ENCODE results near the gene PITRM1.
"Not testable (repeated sequence)": the region's sequence is repeated elsewhere in the genome, so short reads cannot be mapped to it uniquely, and the experiment has no call there.

DNA sequence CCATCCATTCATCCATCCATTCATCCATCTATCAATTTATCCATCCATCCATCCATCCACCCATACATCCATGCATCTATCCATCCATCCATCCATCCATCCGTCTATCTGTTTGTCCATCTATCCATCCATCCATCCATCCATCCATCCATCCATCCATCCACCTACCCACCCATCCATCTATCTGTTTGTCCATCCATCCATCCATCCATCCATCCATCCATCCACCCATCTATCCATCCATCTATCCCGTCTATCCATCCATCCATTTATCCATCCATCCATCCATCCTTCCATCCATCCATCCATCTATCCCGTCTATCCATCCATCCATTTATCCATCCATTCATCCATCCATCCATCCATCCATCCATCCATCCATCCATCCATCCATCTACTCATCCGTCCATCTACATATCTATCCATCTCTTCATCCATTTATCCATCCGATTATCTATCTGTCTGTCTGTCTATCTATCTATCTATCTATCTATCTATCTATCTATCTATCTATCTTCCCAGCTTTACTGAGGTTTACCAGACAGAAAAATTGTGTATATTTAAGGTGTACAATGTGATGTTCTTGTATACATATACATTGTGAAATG lies 46.5 kb upstream of the PITRM1 start:
- TF ChIP-seq POLR2A (IDR thresholded peaks at IDR 0.05), result not testable (repeated sequence)
- TF ChIP-seq, protein P1, sequence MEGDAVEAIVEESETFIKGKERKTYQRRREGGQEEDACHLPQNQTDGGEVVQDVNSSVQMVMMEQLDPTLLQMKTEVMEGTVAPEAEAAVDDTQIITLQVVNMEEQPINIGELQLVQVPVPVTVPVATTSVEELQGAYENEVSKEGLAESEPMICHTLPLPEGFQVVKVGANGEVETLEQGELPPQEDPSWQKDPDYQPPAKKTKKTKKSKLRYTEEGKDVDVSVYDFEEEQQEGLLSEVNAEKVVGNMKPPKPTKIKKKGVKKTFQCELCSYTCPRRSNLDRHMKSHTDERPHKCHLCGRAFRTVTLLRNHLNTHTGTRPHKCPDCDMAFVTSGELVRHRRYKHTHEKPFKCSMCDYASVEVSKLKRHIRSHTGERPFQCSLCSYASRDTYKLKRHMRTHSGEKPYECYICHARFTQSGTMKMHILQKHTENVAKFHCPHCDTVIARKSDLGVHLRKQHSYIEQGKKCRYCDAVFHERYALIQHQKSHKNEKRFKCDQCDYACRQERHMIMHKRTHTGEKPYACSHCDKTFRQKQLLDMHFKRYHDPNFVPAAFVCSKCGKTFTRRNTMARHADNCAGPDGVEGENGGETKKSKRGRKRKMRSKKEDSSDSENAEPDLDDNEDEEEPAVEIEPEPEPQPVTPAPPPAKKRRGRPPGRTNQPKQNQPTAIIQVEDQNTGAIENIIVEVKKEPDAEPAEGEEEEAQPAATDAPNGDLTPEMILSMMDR (IDR thresholded peaks at IDR 0.05), result not testable (repeated sequence)

Data from heart left ventricle (tissue), 13 donors.